HL-60 (cell line): Measurements from ENCODE around the gene ARNT2.

Experiments used
- GABPA ChIP-seq: IDR thresholded peaks from 2 replicates; pipeline ENCODE4 v1.6.1; 2012; ENCODE audit warnings: low read depth
- POLR2AphosphoS5 ChIP-seq: IDR thresholded peaks from 2 replicates; pipeline ENCODE4 v1.6.1; 2012; ENCODE audit warnings: low read depth
- REST ChIP-seq: IDR thresholded peaks from 2 replicates; pipeline ENCODE4 v1.6.1; 2012; ENCODE audit warnings: low read depth; ENCODE audit not compliant: insufficient replicate concordance
- SPI1 ChIP-seq: IDR thresholded peaks from 2 replicates; pipeline ENCODE4 v1.6.1; 2012; ENCODE audit warnings: low read depth, mild to moderate bottlenecking, borderline replicate concordance
- TF ChIP-seq, protein P1 (sequence below): IDR thresholded peaks from one replicate; pipeline ENCODE4 v1.5.1; 2011; ENCODE audit warnings: low read length, control low read depth, inconsistent platforms; ENCODE audit not compliant: insufficient read depth

GRCh38 chr15:80593486-80594030 is 189.4 kb downstream of the ARNT2 start:
- TF ChIP-seq, protein P1, sequence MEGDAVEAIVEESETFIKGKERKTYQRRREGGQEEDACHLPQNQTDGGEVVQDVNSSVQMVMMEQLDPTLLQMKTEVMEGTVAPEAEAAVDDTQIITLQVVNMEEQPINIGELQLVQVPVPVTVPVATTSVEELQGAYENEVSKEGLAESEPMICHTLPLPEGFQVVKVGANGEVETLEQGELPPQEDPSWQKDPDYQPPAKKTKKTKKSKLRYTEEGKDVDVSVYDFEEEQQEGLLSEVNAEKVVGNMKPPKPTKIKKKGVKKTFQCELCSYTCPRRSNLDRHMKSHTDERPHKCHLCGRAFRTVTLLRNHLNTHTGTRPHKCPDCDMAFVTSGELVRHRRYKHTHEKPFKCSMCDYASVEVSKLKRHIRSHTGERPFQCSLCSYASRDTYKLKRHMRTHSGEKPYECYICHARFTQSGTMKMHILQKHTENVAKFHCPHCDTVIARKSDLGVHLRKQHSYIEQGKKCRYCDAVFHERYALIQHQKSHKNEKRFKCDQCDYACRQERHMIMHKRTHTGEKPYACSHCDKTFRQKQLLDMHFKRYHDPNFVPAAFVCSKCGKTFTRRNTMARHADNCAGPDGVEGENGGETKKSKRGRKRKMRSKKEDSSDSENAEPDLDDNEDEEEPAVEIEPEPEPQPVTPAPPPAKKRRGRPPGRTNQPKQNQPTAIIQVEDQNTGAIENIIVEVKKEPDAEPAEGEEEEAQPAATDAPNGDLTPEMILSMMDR = no peak
- TF ChIP-seq REST (no peak), POLR2AphosphoS5 (no peak), GABPA (no peak), SPI1 (no peak)
